GM20000 (cell line): Measurements from ENCODE around the gene NQO1.

Source experiments
- DNase-seq: peaks from one replicate; pipeline ENCODE4 v3.0.0; 2012; ENCODE audit warnings: low spot score
- CTCF ChIP-seq: IDR thresholded peaks from 2 replicates; pipeline ENCODE4 v1.5.1; 2012; ENCODE audit warnings: mild to moderate bottlenecking, control low read depth; ENCODE audit errors: extremely low read depth, missing control alignments

The NQO1 gene

GRCh38 chr16:69711115-69711740 lies 15.1 kb downstream of the NQO1 start:
- TF ChIP-seq CTCF = no peak
- DNase-seq = no peak

- DNase-seq = peak; percentile 50
- peak; percentile 32 for TF ChIP-seq CTCF
These were observed 16.8 kb downstream of the NQO1 start for GRCh38 chr16:69709456-69710084.

- no peak for DNase-seq
These were observed 18.3 kb downstream of the NQO1 start for GRCh38 chr16:69707920-69708683.

GRCh38 chr16:69706975-69707340 lies 19.4 kb downstream of the NQO1 start:
- no peak for TF ChIP-seq CTCF
- no peak for DNase-seq

More at GRCh38 chr16:69707920-69708683, 18.3 kb downstream of the NQO1 start:
- no peak for TF ChIP-seq CTCF

- DNase-seq = no peak
- no peak for TF ChIP-seq CTCF
These were observed 19.9 kb downstream of the NQO1 start for GRCh38 chr16:69706256-69706974.

GRCh38 chr16:69703638-69704037 lies 22.7 kb downstream of the NQO1 start:
- TF ChIP-seq CTCF = no peak
- no peak for DNase-seq
